Fibroblast of gingiva (primary cell): ENCODE results near the gene IL36B.

Experiments
- DNase-seq: peaks from one replicate; pipeline ENCODE4 v3.0.0-alpha.2; 2011; ENCODE audit warnings: low read depth

Gene IL36B

GRCh38 chr2:113075600-113075999 lies 22.9 kb upstream of the IL36B start:
- DNase-seq, result no peak

- DNase-seq, result no peak
Measured at GRCh38 chr2:113075030-113075429, 22.4 kb upstream of the IL36B start.

GRCh38 chr2:113073325-113073834 lies 20.7 kb upstream of the IL36B start:
- no peak for DNase-seq

- DNase-seq, result no peak
Measured at GRCh38 chr2:113072584-113072983, 19.9 kb upstream of the IL36B start.

- no peak for DNase-seq
Measured at GRCh38 chr2:113070606-113070975, 17.9 kb upstream of the IL36B start.

- no peak for DNase-seq
Measured at GRCh38 chr2:113069676-113070605, 17.3 kb upstream of the IL36B start.

GRCh38 chr2:113068706-113069485 lies 16.2 kb upstream of the IL36B start:
- DNase-seq, result no peak

- DNase-seq, result no peak
Measured at GRCh38 chr2:113068249-113068648, 15.6 kb upstream of the IL36B start.

GRCh38 chr2:113067681-113068080 lies 15.0 kb upstream of the IL36B start, which contains the start of gene IL1F10:
Gene IL1F10, plus strand, starts transcription at chr2:113067970. Its CDS starts 4,769 bp downstream, at chr2:113072739.
- DNase-seq, result no peak

- no peak for DNase-seq
Measured at GRCh38 chr2:113064898-113065297, 12.2 kb upstream of the IL36B start.

GRCh38 chr2:113064281-113064680 lies 11.6 kb upstream of the IL36B start:
- DNase-seq, result no peak

GRCh38 chr2:113061896-113062770 lies 9.5 kb upstream of the IL36B start:
- no peak for DNase-seq

- DNase-seq, result no peak
Measured at GRCh38 chr2:113061241-113061640, 8.6 kb upstream of the IL36B start.

- DNase-seq, result no peak
Measured at GRCh38 chr2:113060796-113061195, 8.1 kb upstream of the IL36B start.

- no peak for DNase-seq
Measured at GRCh38 chr2:113060396-113060795, 7.7 kb upstream of the IL36B start.

GRCh38 chr2:113058998-113059960 lies 6.6 kb upstream of the IL36B start, which contains the start of gene IL36RN:
Gene IL36RN, plus strand, starts transcription at chr2:113059198. Its CDS starts 241 bp downstream, at chr2:113059439.
- no peak for DNase-seq

GRCh38 chr2:113058411-113058994 lies 5.8 kb upstream of the IL36B start:
- no peak for DNase-seq

- no peak for DNase-seq
Measured at GRCh38 chr2:113057117-113057516, 4.5 kb upstream of the IL36B start.

- no peak for DNase-seq
Measured at GRCh38 chr2:113056521-113056920, 3.9 kb upstream of the IL36B start.

GRCh38 chr2:113054066-113054465 lies 1.4 kb upstream of the IL36B start:
- DNase-seq, result no peak
